Measurements from ENCODE around the gene TTC16. TPM values are rescaled to one million over a fixed set of nuclear protein-coding genes. Genes with fewer than 3 reads are reported as not detected.
"Not testable (repeated sequence)": the region's sequence is repeated elsewhere in the genome, so short reads cannot be mapped to it uniquely, and the experiment has no call there.

The TTC16 gene
- total and polyA plus RNA-seq, 2 donors, result not detected

DNA sequence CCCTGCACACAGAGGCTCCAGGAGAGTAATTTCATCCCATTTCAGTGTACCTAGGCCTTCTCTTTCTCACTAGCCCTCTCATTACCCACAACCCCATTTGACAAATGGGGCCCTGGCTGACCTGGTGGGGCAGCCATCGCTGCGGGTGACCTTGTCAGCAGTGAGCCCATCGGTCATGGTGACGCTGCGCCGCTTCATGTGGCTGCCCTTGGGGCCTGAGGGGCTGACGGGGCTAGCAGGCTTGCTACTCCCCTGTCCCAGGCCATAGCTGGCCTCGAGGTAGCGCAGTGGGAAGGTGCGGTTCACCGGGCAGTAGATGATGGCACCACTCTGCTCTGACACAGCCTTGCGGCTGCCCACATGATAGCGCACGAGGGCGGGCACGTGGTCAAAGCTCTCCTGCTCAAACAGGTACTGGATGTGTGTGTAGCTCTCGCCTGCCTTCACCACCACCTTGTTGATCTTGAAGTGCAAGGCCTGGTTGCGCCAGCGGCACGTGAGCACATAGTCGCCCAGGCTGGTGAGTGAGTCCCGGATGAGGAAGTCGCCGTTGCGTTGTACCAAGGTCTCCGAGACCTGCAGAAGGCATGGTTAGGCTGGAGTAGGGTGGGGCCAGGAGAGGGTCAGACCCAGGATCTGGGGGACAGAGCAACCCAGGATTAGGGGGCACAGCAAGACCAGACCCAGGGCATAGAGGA is 33.4 kb downstream of the TTC16 start:
- Histone ChIP-seq H3K27ac (ENCODE audit: low read depth) (no peak overlapping the region), H3K4me1 (ENCODE audit: insufficient read depth) (no peaks in the 10 kb centered on the region), H3K36me3 (ENCODE audit: insufficient read depth) (no peaks in the 10 kb centered on the region), H3K4me3 (ENCODE audit: low read depth, low read length) (no peak overlapping the region)
- DNase-seq (ENCODE audit: extremely low spot score), result no peak
- 92% methylated on average over 26 of the region's 26 CpGs for WGBS

DNA sequence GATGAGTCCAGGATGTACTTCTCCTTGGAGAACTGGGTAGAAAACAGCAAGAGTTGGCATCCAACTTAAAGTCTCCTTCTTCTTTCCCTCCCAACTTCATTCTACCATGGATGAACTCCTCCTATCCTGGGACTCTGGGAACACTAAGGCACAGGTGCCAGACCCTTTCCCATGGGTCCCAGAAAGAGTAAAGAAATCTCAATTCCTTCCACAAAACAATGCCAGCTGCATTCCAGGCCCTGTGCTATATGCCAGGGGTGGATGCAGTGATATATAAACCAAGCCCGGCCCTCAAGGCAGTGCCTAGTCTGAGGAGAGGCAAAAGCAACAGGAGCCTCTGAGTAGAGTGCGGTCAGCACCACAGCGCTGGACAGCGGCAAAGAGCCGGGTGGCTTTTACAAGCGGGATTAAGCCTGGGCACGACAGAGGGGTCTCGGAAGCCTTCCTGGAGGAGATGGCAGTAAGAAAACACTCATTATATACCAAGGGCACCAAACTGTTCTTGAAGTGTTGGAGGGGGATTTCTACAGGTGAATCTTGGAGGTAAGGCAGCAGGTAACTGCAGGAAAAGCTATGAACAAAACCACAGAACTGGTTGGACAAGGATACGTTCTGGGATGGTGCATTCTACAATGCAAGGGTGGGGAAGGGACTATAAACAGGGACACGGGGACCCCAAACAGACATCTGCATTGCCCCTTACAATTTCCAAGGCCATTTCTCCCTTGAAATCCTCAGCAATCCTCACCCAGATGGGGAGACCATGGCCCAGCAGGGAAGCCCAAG is 35.6 kb downstream of the TTC16 start:
- no peak overlapping the region for H3K27ac ChIP-seq (ENCODE audit: low read depth)
- 27% methylated on average over 10 of the region's 10 CpGs for WGBS
- peaks cover 2% of the 10 kb centered on the region for H3K4me1 ChIP-seq (ENCODE audit: insufficient read depth)
- H3K36me3 ChIP-seq (ENCODE audit: insufficient read depth), result no peaks in the 10 kb centered on the region
- DNase-seq (ENCODE audit: extremely low spot score), result no peak
- no peak overlapping the region for H3K4me3 ChIP-seq (ENCODE audit: low read depth, low read length)

DNA sequence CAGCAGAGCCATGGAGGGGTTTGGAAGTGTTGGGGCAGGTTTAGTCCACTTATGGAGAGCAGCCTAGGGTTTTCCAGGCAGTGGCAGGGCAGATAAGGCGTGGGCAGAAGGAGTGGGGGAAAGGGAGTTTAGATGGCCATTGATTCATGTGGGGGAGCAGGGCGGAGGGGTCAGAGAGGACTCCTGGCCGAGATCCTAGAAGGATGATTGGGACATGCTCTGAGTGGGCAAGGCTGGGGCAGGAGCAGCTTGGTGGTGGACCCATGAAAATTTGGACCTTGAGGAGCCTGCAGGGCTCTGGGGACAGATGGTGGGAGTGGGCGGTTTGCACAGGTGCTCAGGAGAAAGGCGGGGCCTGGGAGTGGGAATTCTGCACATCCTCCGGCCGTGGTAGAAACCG is 37.3 kb downstream of the TTC16 start:
- DNase-seq (ENCODE audit: extremely low spot score), result no peak
- Histone ChIP-seq H3K27ac (ENCODE audit: low read depth) (no peak overlapping the region), H3K36me3 (ENCODE audit: insufficient read depth) (no peaks in the 10 kb centered on the region), H3K4me1 (ENCODE audit: insufficient read depth) (peaks cover 2% of the 10 kb centered on the region), H3K4me3 (ENCODE audit: low read depth, low read length) (no peak overlapping the region)
- 82% methylated on average over 8 of the region's 8 CpGs for WGBS

DNA sequence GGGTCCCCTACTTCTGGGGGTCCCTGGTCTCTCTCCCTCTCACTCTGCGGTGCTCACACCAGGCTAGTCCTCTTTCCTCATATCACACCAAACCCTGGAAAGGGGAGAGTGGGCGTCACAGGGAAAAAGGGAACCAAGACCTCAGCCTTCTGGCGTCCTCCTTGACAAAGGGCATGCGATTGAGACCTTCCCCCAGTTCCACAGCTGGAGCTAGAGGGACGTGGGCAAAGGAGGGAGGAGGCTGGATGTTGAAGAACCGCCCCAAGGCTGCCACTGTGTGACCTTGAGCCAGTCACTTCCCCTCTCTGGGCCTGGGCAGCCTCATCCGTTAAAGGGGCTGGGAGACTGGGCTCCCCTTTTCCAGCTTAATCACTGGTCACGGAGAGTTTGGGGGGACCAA is 37.7 kb downstream of the TTC16 start:
- no peak overlapping the region for H3K4me3 ChIP-seq (ENCODE audit: low read depth, low read length)
- peaks cover 2% of the 10 kb centered on the region for H3K4me1 ChIP-seq (ENCODE audit: insufficient read depth)
- DNase-seq (ENCODE audit: extremely low spot score), result no peak
- WGBS, result 65% methylated on average over 8 of the region's 8 CpGs
- H3K27ac ChIP-seq (ENCODE audit: low read depth), result no peak overlapping the region
- no peaks in the 10 kb centered on the region for H3K36me3 ChIP-seq (ENCODE audit: insufficient read depth)

DNA sequence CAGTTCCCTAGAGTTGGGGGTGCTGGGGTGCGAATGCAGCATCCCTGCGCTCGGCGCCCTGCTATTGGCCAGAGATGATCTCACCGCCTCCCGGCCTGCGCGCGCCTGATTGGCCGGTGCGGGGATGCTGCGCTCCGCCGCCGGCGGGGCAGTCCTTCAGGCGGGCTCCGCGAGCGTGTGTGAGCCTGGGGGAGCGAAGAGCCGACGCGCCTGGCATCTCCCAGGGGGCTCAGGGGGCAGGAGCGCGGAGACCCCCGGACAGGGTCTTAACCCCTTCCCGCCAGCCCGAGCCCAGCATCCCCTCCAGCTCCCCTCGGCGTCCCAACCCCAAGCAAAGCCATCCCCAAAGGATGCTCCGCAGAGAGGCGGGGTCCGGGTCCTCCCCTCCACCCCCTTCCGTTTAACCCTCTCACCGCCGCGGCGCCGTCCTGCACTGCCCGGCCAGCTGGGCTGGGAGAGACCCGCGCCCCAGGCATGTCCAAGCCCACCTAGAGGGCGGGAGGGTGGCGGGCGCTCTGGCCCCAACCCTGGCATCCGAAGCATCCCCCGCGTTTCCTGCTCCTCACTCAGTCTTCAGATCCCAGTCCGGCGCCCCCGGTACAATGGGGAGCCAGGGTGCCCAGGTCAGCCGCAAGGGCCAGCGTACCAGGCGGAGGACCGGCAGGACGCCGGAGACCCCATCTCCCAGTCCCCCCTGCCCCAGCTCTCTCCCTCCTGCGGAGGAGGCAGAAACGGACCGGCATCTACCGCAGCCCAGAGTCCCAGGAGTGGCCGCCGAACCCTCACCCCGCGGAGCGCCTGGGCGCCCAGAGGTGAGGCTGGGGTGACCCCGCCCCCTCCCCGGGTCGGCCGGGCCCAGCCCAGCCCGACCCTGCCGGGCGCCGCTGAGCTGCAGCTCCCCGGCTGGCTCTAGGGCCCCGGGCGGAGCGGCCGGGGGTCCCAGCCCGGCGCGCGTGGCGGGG is 38.5 kb downstream of the TTC16 start:
- H3K27ac ChIP-seq (ENCODE audit: low read depth), result no peak overlapping the region

DNA sequence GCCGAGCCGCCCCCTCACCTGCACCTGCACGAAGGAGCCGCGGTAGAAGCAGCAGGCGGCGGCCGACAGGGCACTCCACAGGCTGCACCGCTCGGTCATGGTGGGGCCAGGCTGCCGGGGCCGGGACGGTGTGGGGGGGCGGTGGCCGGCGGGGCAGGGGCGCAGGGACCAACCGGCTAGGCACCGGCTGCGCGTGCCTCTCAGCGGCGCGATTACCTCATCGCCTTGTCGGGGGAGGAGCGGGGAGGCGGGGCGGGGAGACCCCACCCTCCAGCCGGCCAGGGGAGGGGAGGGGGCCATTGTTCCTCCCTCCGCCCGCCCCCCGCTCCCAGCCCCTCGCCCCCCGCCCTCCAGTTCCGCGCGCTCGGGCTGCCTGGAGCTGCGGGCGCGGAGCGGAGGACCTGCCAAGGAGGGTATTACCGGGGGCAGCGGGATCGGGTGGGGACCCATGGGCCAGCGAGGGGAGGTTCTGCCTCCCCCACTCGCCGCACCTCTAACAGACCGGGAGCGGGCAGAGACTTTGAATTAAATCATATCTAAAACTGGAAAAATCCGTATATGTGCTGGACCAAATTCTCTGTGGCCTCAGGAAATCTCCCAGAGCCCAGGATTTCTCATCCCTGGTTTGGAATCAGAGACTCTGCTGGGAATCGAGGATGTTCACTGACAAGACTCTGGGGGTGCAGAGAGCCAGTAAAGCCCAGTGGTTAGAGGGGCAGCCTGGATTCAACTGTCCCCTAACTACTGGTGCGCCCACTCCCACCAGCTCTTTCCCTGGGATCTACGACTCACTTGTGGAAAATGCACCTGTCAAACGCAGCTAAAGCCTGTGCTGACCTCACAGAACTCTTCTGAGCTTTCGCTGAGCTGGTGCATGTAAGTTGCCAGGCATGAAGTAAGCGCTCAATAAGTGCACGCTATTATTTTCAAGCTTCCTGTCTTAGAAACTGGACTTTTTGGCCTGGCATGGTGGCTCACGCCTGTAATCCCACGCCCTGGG is 39.5 kb downstream of the TTC16 start:
- 19% methylated on average over 61 of the region's 61 CpGs for WGBS
- DNase-seq (ENCODE audit: extremely low spot score), result no peak
- H3K4me1 ChIP-seq (ENCODE audit: insufficient read depth), result peaks cover 2% of the 10 kb centered on the region
- H3K36me3 ChIP-seq (ENCODE audit: insufficient read depth), result no peaks in the 10 kb centered on the region
- H3K4me3 ChIP-seq (ENCODE audit: low read depth, low read length), result no peak overlapping the region
- no peak overlapping the region for H3K27ac ChIP-seq (ENCODE audit: low read depth)

More for the DNA sequence above, 38.5 kb downstream of the TTC16 start:
- Histone ChIP-seq H3K4me1 (ENCODE audit: insufficient read depth) (peaks cover 2% of the 10 kb centered on the region), H3K4me3 (ENCODE audit: low read depth, low read length) (no peak overlapping the region), H3K36me3 (ENCODE audit: insufficient read depth) (no peaks in the 10 kb centered on the region)
- no peak for DNase-seq (ENCODE audit: extremely low spot score)
- 21% methylated on average over 86 of the region's 86 CpGs for WGBS

DNA sequence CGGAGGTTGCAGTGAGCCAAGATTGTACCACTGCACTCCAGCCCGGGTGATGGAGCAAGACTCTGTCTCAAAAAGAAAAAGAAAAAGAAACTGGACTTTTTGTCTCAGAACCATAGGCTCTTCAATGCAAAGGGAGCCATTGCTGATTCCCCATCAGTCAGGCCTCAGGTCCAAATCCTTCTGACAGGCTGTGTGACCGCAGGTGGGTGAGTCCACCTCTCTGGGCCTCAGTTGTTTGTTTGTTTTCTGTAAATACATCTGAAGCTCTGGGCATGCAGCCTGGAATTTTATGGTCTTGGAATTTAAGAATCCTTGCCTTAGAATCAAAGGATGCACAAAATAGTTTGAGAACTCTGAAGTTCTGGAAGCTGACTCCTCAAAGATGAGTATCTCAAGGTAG is 40.4 kb downstream of the TTC16 start:
- no peaks in the 10 kb centered on the region for H3K36me3 ChIP-seq (ENCODE audit: insufficient read depth)
- no peak for DNase-seq (ENCODE audit: extremely low spot score)
- H3K4me1 ChIP-seq (ENCODE audit: insufficient read depth), result peaks cover 2% of the 10 kb centered on the region
- 84% methylated on average over 3 of the region's 3 CpGs for WGBS
- no peak overlapping the region for H3K4me3 ChIP-seq (ENCODE audit: low read depth, low read length)
- no peak overlapping the region for H3K27ac ChIP-seq (ENCODE audit: low read depth)

DNA sequence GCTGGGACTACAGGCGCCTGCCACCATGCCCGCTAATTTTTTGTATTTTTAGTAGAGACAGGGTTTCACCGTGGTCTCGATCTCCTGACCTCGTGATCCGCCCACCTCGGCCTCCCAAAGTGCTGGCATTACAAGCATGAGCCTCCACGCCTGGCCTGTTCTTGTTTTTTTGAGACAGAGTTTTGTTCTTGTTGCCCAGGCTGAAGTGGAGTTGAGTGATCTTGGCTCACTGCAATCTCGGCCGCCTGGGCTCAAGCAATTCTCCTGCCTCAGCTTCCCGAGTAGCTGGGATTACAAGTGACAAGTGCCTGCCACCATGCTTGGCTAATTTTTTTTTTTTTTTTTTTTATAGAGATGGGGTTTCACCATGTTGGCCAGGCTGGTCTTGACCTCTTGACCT is 40.9 kb downstream of the TTC16 start:
- WGBS, result 79% methylated on average over 11 of the region's 11 CpGs
- not testable (repeated sequence) for H3K4me3 ChIP-seq (ENCODE audit: low read depth, low read length)

DNA sequence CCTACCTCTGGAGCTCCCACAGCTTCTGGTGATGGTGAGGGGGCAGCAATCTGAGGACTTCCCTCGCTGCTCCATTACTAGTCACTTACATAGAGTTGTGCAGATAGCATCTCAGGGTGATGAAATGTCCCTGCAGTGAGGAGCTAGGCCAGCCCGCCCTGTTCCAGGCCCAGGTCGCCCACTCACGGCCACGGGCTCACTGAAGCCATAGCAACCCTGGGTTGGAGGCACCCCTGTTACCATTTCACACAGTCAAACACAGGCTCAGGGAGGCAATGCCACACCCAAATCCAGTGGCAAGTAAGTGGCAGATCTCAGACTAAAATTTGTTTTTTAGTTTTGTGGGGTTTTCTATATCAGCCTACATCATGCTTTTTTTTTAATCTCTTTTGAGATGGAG is 43.0 kb downstream of the TTC16 start:
- Histone ChIP-seq H3K27ac (ENCODE audit: low read depth) (no peak overlapping the region), H3K4me3 (ENCODE audit: low read depth, low read length) (no peak overlapping the region), H3K36me3 (ENCODE audit: insufficient read depth) (no peaks in the 10 kb centered on the region), H3K4me1 (ENCODE audit: insufficient read depth) (peaks cover 2% of the 10 kb centered on the region)
- DNase-seq (ENCODE audit: extremely low spot score), result no peak
- 78% methylated on average over 5 of the region's 5 CpGs for WGBS

More for the DNA sequence above, 40.9 kb downstream of the TTC16 start:
- not testable (repeated sequence) for DNase-seq (ENCODE audit: extremely low spot score); H3K4me1 ChIP-seq (ENCODE audit: insufficient read depth); H3K27ac ChIP-seq (ENCODE audit: low read depth); H3K36me3 ChIP-seq (ENCODE audit: insufficient read depth)

DNA sequence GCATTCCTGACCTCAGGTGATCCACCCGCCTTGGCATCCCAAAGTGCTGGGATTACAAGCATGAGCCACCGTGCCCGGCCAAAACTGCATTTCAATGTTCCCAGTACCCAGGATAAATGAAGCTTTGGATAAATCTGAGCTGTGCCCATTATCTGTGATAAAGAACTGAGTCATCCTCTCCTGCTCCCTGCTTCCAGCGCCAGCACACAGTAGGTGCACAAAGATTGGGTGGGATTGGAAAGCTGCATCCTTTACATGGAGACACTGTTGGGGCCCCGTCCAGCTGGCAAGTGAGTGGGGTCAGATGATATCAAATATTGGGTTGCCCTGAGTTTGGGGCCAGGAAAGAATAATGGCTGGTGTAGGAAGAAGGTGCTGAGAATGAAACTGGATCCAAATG is 45.2 kb downstream of the TTC16 start:
- Histone ChIP-seq H3K4me1 (ENCODE audit: insufficient read depth) (no peaks in the 10 kb centered on the region), H3K27ac (ENCODE audit: low read depth) (no peak overlapping the region), H3K36me3 (ENCODE audit: insufficient read depth) (no peaks in the 10 kb centered on the region), H3K4me3 (ENCODE audit: low read depth, low read length) (no peak overlapping the region)
- DNase-seq (ENCODE audit: extremely low spot score), result no peak
- WGBS, result 83% methylated on average over 5 of the region's 5 CpGs

DNA sequence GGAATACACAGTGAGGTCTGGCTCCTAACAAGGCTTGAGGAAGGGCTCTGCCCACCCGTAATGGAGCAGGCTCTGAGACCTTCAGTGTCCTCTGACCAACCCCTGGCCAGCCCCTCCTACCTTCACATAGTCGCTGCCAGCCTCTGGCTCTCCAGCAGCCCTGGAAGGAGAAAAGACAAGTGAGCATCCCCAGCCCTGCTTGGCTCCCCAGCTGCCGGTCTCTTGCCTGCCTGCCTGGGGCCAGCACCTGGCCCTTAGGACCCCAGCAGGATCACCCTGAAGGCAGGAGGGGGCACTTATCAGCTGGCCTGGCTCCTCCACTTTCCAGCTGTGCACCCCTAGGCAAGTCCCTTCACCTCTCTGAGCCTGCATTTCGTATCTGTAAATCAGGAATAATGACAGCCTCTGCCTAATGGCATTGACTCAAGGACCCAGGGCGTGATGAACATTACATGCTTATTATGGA is 45.6 kb downstream of the TTC16 start:
- Histone ChIP-seq H3K4me3 (ENCODE audit: low read depth, low read length) (no peak overlapping the region), H3K36me3 (ENCODE audit: insufficient read depth) (no peaks in the 10 kb centered on the region), H3K4me1 (ENCODE audit: insufficient read depth) (no peaks in the 10 kb centered on the region), H3K27ac (ENCODE audit: low read depth) (no peak overlapping the region)
- no peak for DNase-seq (ENCODE audit: extremely low spot score)
- WGBS, result 45% methylated on average over 5 of the region's 5 CpGs

DNA sequence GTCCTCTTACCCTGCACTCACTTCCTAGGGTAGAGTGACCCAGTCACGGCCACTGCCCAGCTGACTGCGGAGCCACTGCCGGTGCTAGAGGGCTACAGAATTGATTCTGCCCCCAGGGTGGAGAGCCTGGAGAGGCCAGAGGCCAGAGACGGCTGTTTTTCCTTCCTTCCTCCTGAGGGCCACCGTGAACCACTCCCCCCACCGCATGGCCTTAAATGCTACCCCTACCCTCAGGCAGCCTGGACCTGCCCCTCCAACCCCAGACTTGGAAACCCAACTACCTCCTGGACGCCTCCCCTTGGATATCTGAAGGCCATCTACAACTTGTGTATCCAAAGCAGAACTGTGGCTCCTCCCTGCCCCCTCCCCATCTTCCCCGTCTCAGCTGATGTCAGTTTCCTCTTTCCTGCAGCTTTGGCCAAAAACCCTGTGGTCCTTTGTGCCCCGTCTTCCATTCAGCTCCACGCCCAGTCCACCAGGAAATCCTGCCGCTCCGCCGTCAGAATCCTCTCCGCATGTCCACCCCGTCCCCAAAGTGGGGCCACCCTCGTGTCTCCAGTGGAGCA is 46.3 kb downstream of the TTC16 start:
- Histone ChIP-seq H3K4me3 (ENCODE audit: low read depth, low read length) (no peak overlapping the region), H3K36me3 (ENCODE audit: insufficient read depth) (no peaks in the 10 kb centered on the region), H3K4me1 (ENCODE audit: insufficient read depth) (no peaks in the 10 kb centered on the region), H3K27ac (ENCODE audit: low read depth) (no peak overlapping the region)
- WGBS, result 35% methylated on average over 16 of the region's 16 CpGs
- DNase-seq (ENCODE audit: extremely low spot score), result no peak
